ENCODE results near the gene ZNF536. TPM values are rescaled to one million over a fixed set of nuclear protein-coding genes. Genes with fewer than 3 reads are reported as not detected.

The ZNF536 gene
- total RNA-seq, 1 experiment from 2014 or later = not detected

DNA sequence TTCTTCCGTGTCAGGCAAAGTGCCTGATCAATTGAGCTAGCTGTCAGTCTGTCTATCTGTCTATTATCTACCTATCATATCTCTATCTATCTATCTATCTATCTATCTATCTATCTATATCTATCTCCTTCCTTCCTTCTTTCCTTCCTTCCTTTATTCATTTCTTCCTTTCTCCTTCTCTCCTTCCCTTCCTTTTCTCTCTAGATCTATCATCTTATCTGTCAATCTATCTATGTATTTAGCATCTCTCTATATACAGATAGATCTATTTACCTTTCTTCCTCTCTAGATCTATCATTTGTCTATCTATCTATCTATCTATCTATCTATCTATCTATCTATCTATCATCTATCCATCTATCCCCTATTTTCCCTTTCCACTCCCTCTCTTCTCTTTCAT, 5.9 kb upstream of the ZNF536 start:
- no peak overlapping the region for H2BK20ac ChIP-seq (ENCODE audit: low read depth, low read length, poor library complexity, severe bottlenecking)
- H3K27me3 ChIP-seq (ENCODE audit: insufficient read depth, low read length) = no peaks in the 10 kb centered on the region
- no peak overlapping the region for H3K4ac ChIP-seq (ENCODE audit: low read depth, low read length)
- no peak overlapping the region for H3T11ph ChIP-seq (ENCODE audit: low read length)
- H2BK120ac ChIP-seq (ENCODE audit: low read depth, low read length, poor library complexity, severe bottlenecking) = no peak overlapping the region
- no peaks in the 10 kb centered on the region for H3K79me1 ChIP-seq (ENCODE audit: insufficient read depth, low read depth, low read length, poor library complexity, severe bottlenecking)
- DNase-seq = no peak
- H4K20me1 ChIP-seq (ENCODE audit: control insufficient read depth, insufficient read depth, insufficient read length) = no peaks in the 10 kb centered on the region
- H3K23me2 ChIP-seq (ENCODE audit: insufficient read length, low read depth, low read length, poor library complexity, severe bottlenecking) = no peaks in the 10 kb centered on the region
- peaks cover 2% of the 10 kb centered on the region; the same call in 1 of the 2 replicates for H3K4me1 ChIP-seq (ENCODE audit: insufficient read depth, low read length)
- H2BK15ac ChIP-seq (ENCODE audit: low read depth, low read length) = no peak overlapping the region
- no peak overlapping the region for H2BK12ac ChIP-seq (ENCODE audit: insufficient read length, low read depth, low read length)
- Mint-ChIP-seq H3K27ac (no peak overlapping the region; a peak in 1 of 7 replicates), H3K9me3 (no peaks in the 10 kb centered on the region; a peak in 1 of 5 replicates), H3K36me3 (ENCODE audit: insufficient read depth in 1 of 3, low read depth in 3 of 3) (no peaks in the 10 kb centered on the region), H3K4me1 (peaks cover 17 to 19% of the 10 kb centered on the region in 2 experiments), H3K27me3 (ENCODE audit: low read depth) (peaks cover 14% of the 10 kb centered on the region), H3K4me3 (no peak overlapping the region)
- H3K14ac ChIP-seq (ENCODE audit: insufficient read depth, low read length) = no peak overlapping the region
- TF ChIP-seq, protein P1, sequence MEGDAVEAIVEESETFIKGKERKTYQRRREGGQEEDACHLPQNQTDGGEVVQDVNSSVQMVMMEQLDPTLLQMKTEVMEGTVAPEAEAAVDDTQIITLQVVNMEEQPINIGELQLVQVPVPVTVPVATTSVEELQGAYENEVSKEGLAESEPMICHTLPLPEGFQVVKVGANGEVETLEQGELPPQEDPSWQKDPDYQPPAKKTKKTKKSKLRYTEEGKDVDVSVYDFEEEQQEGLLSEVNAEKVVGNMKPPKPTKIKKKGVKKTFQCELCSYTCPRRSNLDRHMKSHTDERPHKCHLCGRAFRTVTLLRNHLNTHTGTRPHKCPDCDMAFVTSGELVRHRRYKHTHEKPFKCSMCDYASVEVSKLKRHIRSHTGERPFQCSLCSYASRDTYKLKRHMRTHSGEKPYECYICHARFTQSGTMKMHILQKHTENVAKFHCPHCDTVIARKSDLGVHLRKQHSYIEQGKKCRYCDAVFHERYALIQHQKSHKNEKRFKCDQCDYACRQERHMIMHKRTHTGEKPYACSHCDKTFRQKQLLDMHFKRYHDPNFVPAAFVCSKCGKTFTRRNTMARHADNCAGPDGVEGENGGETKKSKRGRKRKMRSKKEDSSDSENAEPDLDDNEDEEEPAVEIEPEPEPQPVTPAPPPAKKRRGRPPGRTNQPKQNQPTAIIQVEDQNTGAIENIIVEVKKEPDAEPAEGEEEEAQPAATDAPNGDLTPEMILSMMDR (conservative IDR thresholded peaks at IDR 0.05) = no peak
- no peak overlapping the region for H3K56ac ChIP-seq (ENCODE audit: insufficient read length, low read depth, low read length)
- no peak overlapping the region for H2AFZ ChIP-seq (ENCODE audit: low read length)
- no peak overlapping the region for H4K5ac ChIP-seq (ENCODE audit: insufficient read length, low read depth, low read length)
- no peak overlapping the region for H4K91ac ChIP-seq (ENCODE audit: insufficient read length, low read depth, low read length)
- H3K4me2 ChIP-seq (ENCODE audit: insufficient read depth, insufficient read length, low read length) = no peak overlapping the region
- no peak overlapping the region for H3K9ac ChIP-seq (ENCODE audit: extremely low read depth, insufficient read length, low read length)
- no peak overlapping the region for H4K8ac ChIP-seq (replicated peaks; ENCODE audit: insufficient read length, low read depth, low read length)
- no peak overlapping the region for H2AK5ac ChIP-seq (ENCODE audit: insufficient read length, low read length)
- WGBS (ENCODE audit: extremely low coverage, insufficient read length, low lambda C conversion rate) = no CpG with 5 or more reads among the region's 1 CpG
- H3K23ac ChIP-seq (ENCODE audit: insufficient read length, low read depth, low read length) = no peak overlapping the region
- no peaks in the 10 kb centered on the region for H3K9me3 ChIP-seq (ENCODE audit: control insufficient read depth, low read depth, low read length)
- no peak overlapping the region for H2BK5ac ChIP-seq (ENCODE audit: insufficient read length, low read length)
- H3K27ac ChIP-seq (ENCODE audit: insufficient read length, low read depth, low read length) = no peak overlapping the region
- H3K18ac ChIP-seq (ENCODE audit: insufficient read length, low read depth, low read length) = no peak overlapping the region
- no peaks in the 10 kb centered on the region for H3K79me2 ChIP-seq (ENCODE audit: insufficient read depth, low read length)

Data from H9 (cell line).